Peyer's patch (tissue), 4 donors: Measurements from ENCODE around the gene ZNF546. TPM values are rescaled to one million over a fixed set of nuclear protein-coding genes. Genes with fewer than 3 reads are reported as not detected.

Experiments
- DNase-seq, 3 donors: peaks; one replicate each; pipeline ENCODE4 v3.0.0-alpha.2; 2017 to 2019
- H3K27ac ChIP-seq, 4 donors: fragments of 200-600 bp; sonication (generic); one replicate each; pipeline ENCODE4 v1.5.1; 2016 to 2019
- H3K27me3 ChIP-seq, 2 donors: fragments of 200-600 bp; sonication (generic); one replicate each; pipeline ENCODE4 v1.5.1; 2019
- H3K36me3 ChIP-seq, 3 donors: fragments of 200-600 bp; sonication (generic); one replicate each; pipeline ENCODE4 v1.5.1; 2016 to 2019
- H3K4me1 ChIP-seq, 4 donors: fragments of 200-600 bp; sonication (generic); one replicate each; pipeline ENCODE4 v1.5.1; 2016 to 2019
- H3K4me3 ChIP-seq, 4 donors: fragments of 200-600 bp; sonication (generic); 1 replicate in 3 of 4; 2 replicates in 1 of 4; pipeline ENCODE4 v1.5.1; 2016 to 2019; ENCODE audit warnings: mild to moderate bottlenecking in 1 of 4
- H3K9me3 ChIP-seq, 4 donors: fragments of 200-600 bp; sonication (generic); one replicate each; pipeline ENCODE4 v1.5.1; 2016 to 2019; ENCODE audit warnings: mild to moderate bottlenecking in 1 of 4
- CTCF ChIP-seq, 6 experiments: fragments of 450-650 bp in 4 of 6; fragments of 200-600 bp in 2 of 6; sonication (generic) in 1 of 6; IDR thresholded peaks; one replicate each; pipeline ENCODE4 v1.5.1; 2017 to 2019; ENCODE audit warnings: antibody characterized with exemption in 6 of 6, mild to moderate bottlenecking in 3 of 6, moderate library complexity in 1 of 6
- POLR2A ChIP-seq, 2 donors: fragments of 450-650 bp; IDR thresholded peaks; one replicate each; pipeline ENCODE4 v1.5.1; 2017; ENCODE audit warnings: antibody characterized with exemption in 2 of 2, mild to moderate bottlenecking in 2 of 2, moderate library complexity in 2 of 2
- total RNA-seq, 4 donors: library from RNA; depleted of rRNA; stranded (reverse); fragments of >200 nt; gene quantifications; one replicate each; pipeline ENCODE4 v1.1.0, GENCODE V29; 2016

ZNF546 gene
- total RNA-seq, 4 donors from 2014 or later = 3.0 to 5.5 (median 4.8) TPM

GRCh38 chr19:39982883-39983282, 14.0 kb upstream of the ZNF546 start:
- TF ChIP-seq CTCF (IDR thresholded peaks at IDR 0.05) = no peak
- TF ChIP-seq POLR2A (IDR thresholded peaks at IDR 0.05) = no peak
- Histone ChIP-seq H3K9me3 (peaks cover 0 to 12% (median 0%) of the 10 kb centered on the region in 4 donors), H3K27ac (no peak overlapping the region), H3K4me3 (no peak overlapping the region), H3K27me3 (no peaks in the 10 kb centered on the region), H3K4me1 (no peaks in the 10 kb centered on the region), H3K36me3 (peaks cover 0 to 55% (median 0%) of the 10 kb centered on the region in 3 donors)
- no peak for DNase-seq

GRCh38 chr19:39983695-39984300, 13.1 kb upstream of the ZNF546 start:
- Histone ChIP-seq H3K27ac (no peak overlapping the region), H3K36me3 (peaks cover 0 to 45% (median 0%) of the 10 kb centered on the region in 3 donors), H3K27me3 (no peaks in the 10 kb centered on the region), H3K9me3 (peaks cover 0 to 12% (median 0%) of the 10 kb centered on the region in 4 donors), H3K4me1 (no peaks in the 10 kb centered on the region), H3K4me3 (no peak overlapping the region)
- TF ChIP-seq CTCF (IDR thresholded peaks at IDR 0.05) (no peak), POLR2A (IDR thresholded peaks at IDR 0.05) (no peak)
- no peak for DNase-seq

- no peak for DNase-seq
- H3K36me3 ChIP-seq = peaks cover 0 to 22% (median 0%) of the 10 kb centered on the region in 3 donors
- TF ChIP-seq CTCF (IDR thresholded peaks at IDR 0.05) = no peak
- TF ChIP-seq POLR2A (IDR thresholded peaks at IDR 0.05) = no peak
- no peaks in the 10 kb centered on the region for H3K4me1 ChIP-seq
- no peaks in the 10 kb centered on the region for H3K27me3 ChIP-seq
- H3K27ac ChIP-seq = no peak overlapping the region
- H3K4me3 ChIP-seq = no peak overlapping the region
- peaks cover 0 to 12% (median 0%) of the 10 kb centered on the region in 4 donors for H3K9me3 ChIP-seq
Observed at GRCh38 chr19:39986643-39987042, 10.2 kb upstream of the ZNF546 start.

- DNase-seq = no peak
- H3K9me3 ChIP-seq = peaks cover 0 to 12% (median 0%) of the 10 kb centered on the region in 4 donors
- no peak overlapping the region for H3K4me3 ChIP-seq
- no peaks in the 10 kb centered on the region for H3K4me1 ChIP-seq
- peaks cover 0 to 18% (median 0%) of the 10 kb centered on the region in 3 donors for H3K36me3 ChIP-seq
- TF ChIP-seq POLR2A (IDR thresholded peaks at IDR 0.05) (no peak), CTCF (IDR thresholded peaks at IDR 0.05) (no peak)
- H3K27ac ChIP-seq = no peak overlapping the region
- H3K27me3 ChIP-seq = no peaks in the 10 kb centered on the region
Observed at GRCh38 chr19:39987167-39987566, 9.7 kb upstream of the ZNF546 start.

- H3K9me3 ChIP-seq = peaks cover 0 to 12% (median 0%) of the 10 kb centered on the region in 4 donors
- no peaks in the 10 kb centered on the region for H3K27me3 ChIP-seq
- no peak for DNase-seq
- no peak for TF ChIP-seq CTCF (IDR thresholded peaks at IDR 0.05)
- no peak for TF ChIP-seq POLR2A (IDR thresholded peaks at IDR 0.05)
- peaks cover 0 to 14% (median 0%) of the 10 kb centered on the region in 3 donors for H3K36me3 ChIP-seq
- H3K27ac ChIP-seq = no peak overlapping the region
- no peaks in the 10 kb centered on the region for H3K4me1 ChIP-seq
- H3K4me3 ChIP-seq = no peak overlapping the region
Observed at GRCh38 chr19:39987596-39987995, 9.3 kb upstream of the ZNF546 start.
